HAP-1 (cell line): ENCODE measurements around the gene C6orf47.
A peak's percentile ranks its signal among the peaks of the same experiment; 100 is the strongest.
"Not testable (repeated sequence)": the region's sequence is repeated elsewhere in the genome, so short reads cannot be mapped to it uniquely, and the experiment has no call there.

Source experiments
- DNase-seq, 2 experiments: peaks; one replicate each; pipeline ENCODE4 v3.0.0-alpha.2; 2016 to 2020; ENCODE audit warnings: low spot score in 2 of 2
- H3K27me3 ChIP-seq: fragments of 250-450 bp; sonication (Bioruptor Pico); 2 replicates; pipeline ENCODE4 v1.5.1; 2020; ENCODE audit warnings: low read depth, mild to moderate bottlenecking, moderate library complexity
- H3K36me3 ChIP-seq: fragments of 250-450 bp; sonication (Bioruptor Pico); replicated peaks from 2 replicates; pipeline ENCODE4 v1.5.1; 2020; ENCODE audit warnings: mild to moderate bottlenecking
- H3K4me1 ChIP-seq: fragments of 250-450 bp; sonication (Bioruptor Pico); 2 replicates; pipeline ENCODE4 v1.5.1; 2020; ENCODE audit warnings: mild to moderate bottlenecking
- H3K4me3 ChIP-seq: fragments of 250-450 bp; sonication (Bioruptor Pico); 2 replicates; pipeline ENCODE4 v1.5.1; 2020; ENCODE audit warnings: mild to moderate bottlenecking, moderate library complexity
- H3K9me3 ChIP-seq: fragments of 250-450 bp; sonication (Bioruptor Pico); 2 replicates; pipeline ENCODE4 v1.5.1; 2020; ENCODE audit warnings: mild to moderate bottlenecking, moderate library complexity
- in situ Hi-C: fragments of 300-500 bp; cut with MboI; formaldehyde crosslinking; loops from 3 replicates; pipeline ENCODE4 v1.14.3; 2020; ENCODE audit warnings: low sequenced_read_pairs, inconsistent platforms, mixed read lengths

The C6orf47 gene, protein sequence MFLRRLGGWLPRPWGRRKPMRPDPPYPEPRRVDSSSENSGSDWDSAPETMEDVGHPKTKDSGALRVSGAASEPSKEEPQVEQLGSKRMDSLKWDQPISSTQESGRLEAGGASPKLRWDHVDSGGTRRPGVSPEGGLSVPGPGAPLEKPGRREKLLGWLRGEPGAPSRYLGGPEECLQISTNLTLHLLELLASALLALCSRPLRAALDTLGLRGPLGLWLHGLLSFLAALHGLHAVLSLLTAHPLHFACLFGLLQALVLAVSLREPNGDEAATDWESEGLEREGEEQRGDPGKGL

DNA sequence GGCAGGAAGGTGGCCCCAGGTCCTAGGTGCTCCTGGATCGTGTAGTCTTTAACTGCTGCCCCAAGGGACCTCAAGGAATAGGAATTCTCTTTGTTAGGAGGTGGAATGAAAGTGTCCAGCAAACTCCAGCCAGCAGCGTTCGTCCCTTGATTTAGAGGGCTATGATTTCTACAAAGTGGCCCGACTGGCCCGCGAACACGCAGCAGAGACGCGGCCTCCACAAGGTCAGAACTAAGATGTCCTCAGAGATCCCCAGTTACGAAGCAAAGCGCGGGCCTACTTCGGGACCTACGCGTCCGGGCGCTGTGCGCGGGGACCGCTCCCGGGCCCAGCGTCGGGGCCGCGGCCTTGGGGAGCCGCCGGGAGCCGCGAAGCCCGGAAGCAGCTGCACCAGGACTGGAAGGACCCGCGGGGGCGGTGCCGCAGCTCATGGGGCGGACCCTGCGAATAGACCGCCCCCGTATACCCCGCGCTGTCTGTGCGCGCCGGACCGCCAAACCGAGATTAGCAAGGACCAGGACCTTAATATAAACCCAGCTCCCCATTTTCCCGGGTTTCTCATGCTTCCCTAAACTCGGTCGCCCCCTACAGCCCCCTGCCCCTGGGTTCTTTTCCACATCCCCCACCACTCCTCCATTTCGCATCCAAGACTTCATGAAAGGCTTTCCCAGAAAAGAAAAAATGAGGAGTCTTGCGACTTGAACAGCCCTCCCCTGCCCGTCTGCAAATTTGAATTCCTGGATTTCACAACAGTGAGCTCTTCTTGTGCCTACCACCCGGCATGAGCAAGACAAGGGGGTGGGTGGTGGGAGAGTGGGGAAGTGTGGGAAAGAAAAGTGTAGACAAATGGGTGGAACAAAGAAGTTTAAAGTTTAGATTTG, at the start of gene C6orf47:
C6orf47 (minus strand) TSS at position 398 of the 881 bp plus-strand sequence. CDS start 831 bp downstream, outside the sequence.
- in situ Hi-C loops: loop anchor here (10.0 kb wide), 1 partner anchor 304 kb away; no protein-coding TSS in a partner anchor
- H3K4me3 ChIP-seq: peak within 1 kb of the TSS; percentile 56
- peaks cover 20% of the 10 kb centered on the region for H3K4me1 ChIP-seq

DNA sequence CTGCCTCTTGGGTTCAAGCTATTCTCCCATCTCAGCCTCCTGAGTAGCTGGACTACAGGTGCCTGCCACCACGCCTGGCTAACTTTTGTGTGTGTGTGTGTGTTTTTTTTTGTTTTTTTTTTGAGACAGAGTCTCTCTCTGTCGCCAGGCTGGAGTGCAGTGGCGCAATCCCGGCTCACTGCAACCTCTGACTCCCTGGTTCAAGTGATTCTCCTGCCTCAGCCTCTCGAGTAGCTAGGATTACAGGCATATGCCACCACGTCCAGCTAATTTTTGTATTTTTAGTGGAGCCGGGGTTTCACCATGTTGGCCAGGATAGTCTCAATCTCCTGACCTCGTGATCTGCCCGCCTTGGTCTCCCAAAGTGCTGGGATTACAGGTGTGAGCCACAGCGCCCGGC, 48.6 kb upstream of the C6orf47 start:
- H3K4me1 ChIP-seq, in situ Hi-C loops, DNase-seq, H3K36me3 ChIP-seq, H3K9me3 ChIP-seq, H3K27me3 ChIP-seq, H3K4me3 ChIP-seq: not testable (repeated sequence)

More for the DNA sequence above, at the start of gene C6orf47:
- no peaks in the 10 kb centered on the region for H3K9me3 ChIP-seq
- DNase-seq: peak; percentile 78 to 90
- H3K36me3 ChIP-seq: peaks cover 40% of the 10 kb centered on the region
- H3K27me3 ChIP-seq: no peaks in the 10 kb centered on the region

GRCh38 chr6:31708224-31708623, 47.6 kb upstream of the C6orf47 start:
- H3K27me3 ChIP-seq: no peaks in the 10 kb centered on the region
- DNase-seq: no peak
- H3K4me3 ChIP-seq: no peak overlapping the region
- H3K36me3 ChIP-seq: no peaks in the 10 kb centered on the region
- H3K9me3 ChIP-seq: no peaks in the 10 kb centered on the region
- H3K4me1 ChIP-seq: peaks cover 6% of the 10 kb centered on the region
- in situ Hi-C loops: no loop called here

DNA sequence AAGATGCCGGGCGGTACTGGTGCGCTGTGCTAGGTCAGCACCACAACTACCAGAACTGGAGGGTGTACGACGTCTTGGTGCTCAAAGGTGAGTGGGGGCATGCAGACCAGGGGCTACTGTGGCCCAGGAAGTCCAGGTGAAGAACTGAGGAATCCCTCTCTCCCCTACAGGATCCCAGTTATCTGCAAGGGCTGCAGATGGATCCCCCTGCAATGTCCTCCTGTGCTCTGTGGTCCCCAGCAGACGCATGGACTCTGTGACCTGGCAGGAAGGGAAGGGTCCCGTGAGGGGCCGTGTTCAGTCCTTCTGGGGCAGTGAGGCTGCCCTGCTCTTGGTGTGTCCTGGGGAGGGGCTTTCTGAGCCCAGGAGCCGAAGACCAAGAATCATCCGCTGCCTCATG, 47.1 kb upstream of the C6orf47 start:
- Histone ChIP-seq H3K9me3 (no peaks in the 10 kb centered on the region), H3K27me3 (no peaks in the 10 kb centered on the region), H3K36me3 (no peaks in the 10 kb centered on the region), H3K4me1 (peaks cover 6% of the 10 kb centered on the region), H3K4me3 (no peak overlapping the region)
- no peak for DNase-seq
- in situ Hi-C loops: no loop called here

- DNase-seq: no peak
- Histone ChIP-seq H3K4me3 (no peak within 1 kb of the TSS), H3K9me3 (no peaks in the 10 kb centered on the region), H3K27me3 (no peaks in the 10 kb centered on the region), H3K36me3 (no peaks in the 10 kb centered on the region), H3K4me1 (peaks cover 10% of the 10 kb centered on the region)
- in situ Hi-C loops: no loop called here
Observed at GRCh38 chr6:31706599-31706998, 46.0 kb upstream of the C6orf47 start, which contains the start of gene LY6G6F. Gene LY6G6F (plus strand): TSS chr6:31706866. CDS start chr6:31706907, 41 bp downstream.

- peaks cover 13% of the 10 kb centered on the region for H3K4me1 ChIP-seq
- H3K36me3 ChIP-seq: no peaks in the 10 kb centered on the region
- in situ Hi-C loops: no loop called here
- H3K9me3 ChIP-seq: no peaks in the 10 kb centered on the region
- no peaks in the 10 kb centered on the region for H3K27me3 ChIP-seq
- no peak overlapping the region for H3K4me3 ChIP-seq
- DNase-seq: no peak
Observed at GRCh38 chr6:31705931-31706330, 45.4 kb upstream of the C6orf47 start.

DNA sequence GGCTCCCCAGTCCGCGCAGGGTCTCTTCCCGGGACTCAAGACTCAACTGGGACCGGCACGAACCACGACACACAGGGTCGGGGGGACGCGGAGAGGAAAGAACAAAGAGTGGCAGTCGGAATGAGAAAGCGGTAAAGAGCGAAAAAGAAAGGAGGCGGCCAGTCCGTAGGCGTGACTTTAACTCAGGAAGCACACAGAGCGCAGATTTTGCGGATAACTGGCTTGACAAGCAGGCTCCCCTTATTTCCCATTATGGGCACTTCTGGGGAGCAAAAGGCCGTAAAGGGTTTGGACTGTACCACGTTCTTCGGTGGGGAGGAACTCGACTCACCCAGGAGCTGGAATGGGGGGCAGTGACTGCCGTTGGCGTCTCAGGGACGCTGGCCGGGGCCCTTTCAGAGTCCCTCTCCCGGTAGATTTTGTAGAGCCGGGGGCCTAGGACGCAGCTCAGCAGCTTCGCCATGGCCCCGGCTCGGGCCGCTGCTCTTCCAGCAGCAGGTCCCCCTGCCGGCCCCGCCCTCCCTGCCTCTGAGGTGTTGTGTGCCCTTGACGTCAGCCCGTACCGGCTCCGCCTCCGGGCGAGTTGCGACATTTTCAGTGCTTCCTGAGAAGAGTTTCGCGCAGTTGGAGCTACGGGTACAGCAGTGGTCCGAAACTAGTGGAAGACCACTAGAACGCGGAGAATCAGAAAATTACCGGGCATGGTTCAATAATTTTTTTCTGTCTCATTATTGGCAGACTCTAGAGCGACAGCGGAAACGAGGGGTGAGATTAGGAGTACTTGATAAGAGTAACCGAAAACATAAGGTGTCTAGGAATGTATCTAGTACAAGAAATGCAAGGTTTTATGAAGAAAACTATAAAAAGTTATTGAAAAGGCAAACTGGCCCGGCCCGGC, 42.5 kb upstream of the C6orf47 start, which contains the start of gene ABHD16A:
ABHD16A (minus strand) TSS at position 506 of the 898 bp plus-strand sequence; CDS start at position 463, 43 bp downstream.
- H3K36me3 ChIP-seq: peaks cover 7% of the 10 kb centered on the region
- in situ Hi-C loops: no loop called here
- H3K4me1 ChIP-seq: peaks cover 13% of the 10 kb centered on the region
- H3K9me3 ChIP-seq: no peaks in the 10 kb centered on the region
- H3K4me3 ChIP-seq: peak within 1 kb of the TSS; percentile 90
- H3K27me3 ChIP-seq: no peaks in the 10 kb centered on the region
- peak; percentile 97 to 99 for DNase-seq

- H3K4me3 ChIP-seq: peak overlapping the region; percentile 90
- H3K4me1 ChIP-seq: peaks cover 13% of the 10 kb centered on the region
- H3K9me3 ChIP-seq: no peaks in the 10 kb centered on the region
- DNase-seq: no peak
- in situ Hi-C loops: no loop called here
- H3K27me3 ChIP-seq: no peaks in the 10 kb centered on the region
- H3K36me3 ChIP-seq: peaks cover 7% of the 10 kb centered on the region
Observed at GRCh38 chr6:31702405-31702818, 41.8 kb upstream of the C6orf47 start.

DNA sequence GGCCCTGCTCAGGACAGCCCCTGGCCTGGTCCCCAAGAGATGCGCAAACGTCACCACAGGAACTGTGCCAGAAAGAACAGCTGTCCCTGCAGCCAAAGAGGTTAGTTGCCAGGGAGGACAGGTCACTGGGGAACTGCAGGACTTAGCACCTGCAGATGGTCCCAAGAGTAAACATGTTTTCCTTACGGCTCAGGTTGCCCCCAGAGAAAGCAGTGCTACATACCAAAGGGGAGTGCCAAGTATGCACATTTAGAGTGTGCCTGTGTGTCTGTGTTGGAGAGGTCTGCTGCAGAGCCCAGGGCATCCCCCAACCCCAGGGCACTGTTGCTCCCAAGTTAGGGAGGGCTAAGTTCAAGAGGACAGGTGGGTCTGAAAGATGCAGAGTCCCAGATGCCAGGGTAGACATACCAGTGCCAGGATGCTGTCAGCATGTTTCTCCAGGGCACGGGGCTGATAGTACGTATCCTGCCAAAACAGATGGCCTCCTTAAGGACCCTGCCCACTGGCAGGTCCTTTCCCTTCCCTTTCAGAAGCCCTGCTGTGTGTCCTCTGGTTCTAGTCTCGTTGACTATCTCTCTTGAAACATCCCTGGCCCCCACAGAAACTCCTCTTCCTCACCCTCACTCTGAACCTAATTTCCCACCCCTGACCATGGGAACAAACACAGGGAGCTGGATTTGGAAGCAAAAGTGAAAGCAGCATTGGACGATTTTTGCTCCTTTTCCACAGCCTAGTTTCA, 41.3 kb upstream of the C6orf47 start:
- no peak for DNase-seq
- H3K4me3 ChIP-seq: peak overlapping the region; percentile 90
- no peaks in the 10 kb centered on the region for H3K27me3 ChIP-seq
- peaks cover 10% of the 10 kb centered on the region for H3K36me3 ChIP-seq
- in situ Hi-C loops: no loop called here
- H3K4me1 ChIP-seq: peaks cover 13% of the 10 kb centered on the region
- no peaks in the 10 kb centered on the region for H3K9me3 ChIP-seq

- no peak overlapping the region for H3K4me3 ChIP-seq
- no peaks in the 10 kb centered on the region for H3K9me3 ChIP-seq
- no peaks in the 10 kb centered on the region for H3K27me3 ChIP-seq
- peaks cover 13% of the 10 kb centered on the region for H3K4me1 ChIP-seq
- H3K36me3 ChIP-seq: peaks cover 13% of the 10 kb centered on the region
- in situ Hi-C loops: no loop called here
- DNase-seq: no peak
Observed at GRCh38 chr6:31700740-31701401, 40.3 kb upstream of the C6orf47 start.

- in situ Hi-C loops: no loop called here
- Histone ChIP-seq H3K36me3 (peaks cover 28% of the 10 kb centered on the region), H3K27me3 (no peaks in the 10 kb centered on the region), H3K4me1 (peaks cover 7% of the 10 kb centered on the region; the same call in 1 of the 2 replicates), H3K9me3 (no peaks in the 10 kb centered on the region), H3K4me3 (no peak overlapping the region)
- no peak for DNase-seq
Observed at GRCh38 chr6:31697555-31697954, 37.0 kb upstream of the C6orf47 start.

- in situ Hi-C loops: no loop called here
- no peaks in the 10 kb centered on the region for H3K9me3 ChIP-seq
- DNase-seq: no peak
- peaks cover 44% of the 10 kb centered on the region for H3K36me3 ChIP-seq
- no peak overlapping the region for H3K4me3 ChIP-seq
- H3K4me1 ChIP-seq: no peaks in the 10 kb centered on the region
- no peaks in the 10 kb centered on the region for H3K27me3 ChIP-seq
Observed at GRCh38 chr6:31693535-31693934, 33.0 kb upstream of the C6orf47 start.
